Duodenal mucosa (tissue), 2 donors: Measurements from ENCODE around the gene WDR53.
A peak's percentile ranks its signal among the peaks of the same experiment; 100 is the strongest.
"Not testable (repeated sequence)": the region's sequence is repeated elsewhere in the genome, so short reads cannot be mapped to it uniquely, and the experiment has no call there.

Experiments
- H3K27ac ChIP-seq: one replicate; pipeline ENCODE4 v1.7.0; 2013; ENCODE audit warnings: low read depth, low read length
- H3K27me3 ChIP-seq, 2 donors: one replicate each; pipeline ENCODE4 v1.7.0; 2013; ENCODE audit warnings: low read length in 2 of 2, control low read depth in 1 of 2; ENCODE audit not compliant: insufficient read depth in 2 of 2, control insufficient read depth in 1 of 2
- H3K36me3 ChIP-seq, 2 donors: one replicate each; pipeline ENCODE4 v1.7.0; 2013; ENCODE audit warnings: low read length in 2 of 2, control low read depth in 1 of 2; ENCODE audit not compliant: insufficient read depth in 2 of 2, control insufficient read depth in 1 of 2
- H3K4me1 ChIP-seq, 2 donors: one replicate each; pipeline ENCODE4 v1.7.0; 2013; ENCODE audit warnings: low read length in 2 of 2, control low read depth in 1 of 2; ENCODE audit not compliant: insufficient read depth in 2 of 2, control insufficient read depth in 1 of 2
- H3K4me3 ChIP-seq, 2 donors: one replicate each; pipeline ENCODE4 v1.7.0; 2013; ENCODE audit warnings: low read length in 2 of 2, low read depth in 1 of 2
- H3K9ac ChIP-seq, 2 donors: one replicate each; pipeline ENCODE4 v1.7.0; 2013; ENCODE audit warnings: low read length in 2 of 2, low read depth in 1 of 2
- H3K9me3 ChIP-seq, 2 donors: one replicate each; pipeline ENCODE4 v1.7.0; 2013; ENCODE audit warnings: low read length in 2 of 2, control low read depth in 1 of 2; ENCODE audit not compliant: control insufficient read depth in 1 of 2

WDR53 gene

GRCh38 chr3:196600359-196600758 lies 32.0 kb upstream of the WDR53 start:
- no peak overlapping the region for H3K4me3 ChIP-seq
- H3K27me3 ChIP-seq: peaks cover 0 to 4% of the 10 kb centered on the region in 2 donors
- no peak overlapping the region for H3K27ac ChIP-seq
- no peak overlapping the region for H3K9ac ChIP-seq
- no peaks in the 10 kb centered on the region for H3K9me3 ChIP-seq
- no peaks in the 10 kb centered on the region for H3K36me3 ChIP-seq
- H3K4me1 ChIP-seq: no peaks in the 10 kb centered on the region

GRCh38 chr3:196599734-196600128 lies 31.4 kb upstream of the WDR53 start:
- Histone ChIP-seq H3K9ac (no peak overlapping the region), H3K27me3 (peaks cover 0 to 4% of the 10 kb centered on the region in 2 donors), H3K9me3 (no peaks in the 10 kb centered on the region), H3K4me1 (no peaks in the 10 kb centered on the region), H3K27ac (no peak overlapping the region), H3K36me3 (no peaks in the 10 kb centered on the region), H3K4me3 (no peak overlapping the region)

GRCh38 chr3:196597971-196598733 lies 29.8 kb upstream of the WDR53 start:
- H3K27me3 ChIP-seq, H3K27ac ChIP-seq, H3K9ac ChIP-seq, H3K4me1 ChIP-seq, H3K36me3 ChIP-seq, H3K9me3 ChIP-seq: not testable (repeated sequence)
- H3K4me3 ChIP-seq: peak overlapping the region in 1 of 2 donors; percentile 43

GRCh38 chr3:196596355-196596754 lies 28.0 kb upstream of the WDR53 start:
- no peak overlapping the region for H3K9ac ChIP-seq
- H3K27me3 ChIP-seq: peaks cover 0 to 4% of the 10 kb centered on the region in 2 donors
- no peak overlapping the region for H3K4me3 ChIP-seq
- H3K9me3 ChIP-seq: no peaks in the 10 kb centered on the region
- H3K36me3 ChIP-seq: no peaks in the 10 kb centered on the region
- no peak overlapping the region for H3K27ac ChIP-seq
- H3K4me1 ChIP-seq: no peaks in the 10 kb centered on the region

- H3K36me3 ChIP-seq: peaks cover under 1 to 15% of the 10 kb centered on the region in 2 donors
- no peak overlapping the region for H3K9ac ChIP-seq
- no peak overlapping the region for H3K4me3 ChIP-seq
- H3K4me1 ChIP-seq: no peaks in the 10 kb centered on the region
- no peaks in the 10 kb centered on the region for H3K9me3 ChIP-seq
- H3K27ac ChIP-seq: no peak overlapping the region
- no peaks in the 10 kb centered on the region for H3K27me3 ChIP-seq
These were observed 21.9 kb upstream of the WDR53 start for GRCh38 chr3:196590279-196590678.

GRCh38 chr3:196585044-196585757 lies 16.8 kb upstream of the WDR53 start:
- no peaks in the 10 kb centered on the region for H3K27me3 ChIP-seq

GRCh38 chr3:196572389-196572788 lies 4.0 kb upstream of the WDR53 start:
- no peak overlapping the region for H3K27ac ChIP-seq
- H3K27me3 ChIP-seq: no peaks in the 10 kb centered on the region
- peaks cover 14 to 16% of the 10 kb centered on the region in 2 donors for H3K4me1 ChIP-seq
- no peak overlapping the region for H3K4me3 ChIP-seq
- H3K36me3 ChIP-seq: peaks cover 0 to 1% of the 10 kb centered on the region in 2 donors
- H3K9me3 ChIP-seq: no peaks in the 10 kb centered on the region
- no peak overlapping the region for H3K9ac ChIP-seq

More at GRCh38 chr3:196585044-196585757, 16.8 kb upstream of the WDR53 start:
- no peaks in the 10 kb centered on the region for H3K4me1 ChIP-seq
- no peaks in the 10 kb centered on the region for H3K9me3 ChIP-seq
- no peak overlapping the region for H3K4me3 ChIP-seq
- H3K27ac ChIP-seq: no peak overlapping the region
- no peak overlapping the region for H3K9ac ChIP-seq
- peaks cover 7 to 38% of the 10 kb centered on the region in 2 donors for H3K36me3 ChIP-seq

GRCh38 chr3:196570332-196570731 lies 2.0 kb upstream of the WDR53 start:
- H3K9ac ChIP-seq, H3K9me3 ChIP-seq, H3K27ac ChIP-seq, H3K36me3 ChIP-seq, H3K27me3 ChIP-seq, H3K4me3 ChIP-seq: not testable (repeated sequence)
- H3K4me1 ChIP-seq: peaks cover 17 to 19% of the 10 kb centered on the region in 2 donors

GRCh38 chr3:196569003-196569516 lies 706 bp upstream of the WDR53 start:
- H3K27me3 ChIP-seq: no peaks in the 10 kb centered on the region
- H3K4me3 ChIP-seq: peak overlapping the region; percentile 100
- no peaks in the 10 kb centered on the region for H3K9me3 ChIP-seq
- no peaks in the 10 kb centered on the region for H3K36me3 ChIP-seq
- peak overlapping the region; percentile 27 to 70 for H3K9ac ChIP-seq
- H3K27ac ChIP-seq: peak overlapping the region; percentile 46
- peaks cover 17 to 19% of the 10 kb centered on the region in 2 donors for H3K4me1 ChIP-seq

- no peak overlapping the region for H3K9ac ChIP-seq
- no peak overlapping the region for H3K4me3 ChIP-seq
- H3K27me3 ChIP-seq: no peaks in the 10 kb centered on the region
- H3K4me1 ChIP-seq: peaks cover 8 to 11% of the 10 kb centered on the region in 2 donors
- no peaks in the 10 kb centered on the region for H3K9me3 ChIP-seq
- H3K36me3 ChIP-seq: peaks cover 0 to 17% of the 10 kb centered on the region in 2 donors
- H3K27ac ChIP-seq: no peak overlapping the region
These were observed 4.6 kb downstream of the WDR53 start for GRCh38 chr3:196563721-196564225.
